GM21526 (cell line): Measurements from ENCODE around the gene CPT1C.
"Not testable (repeated sequence)": the region's sequence is repeated elsewhere in the genome, so short reads cannot be mapped to it uniquely, and the experiment has no call there.

Source experiments
- ATAC-seq: cut with Tn5 transposase; IDR thresholded peaks from one replicate; pipeline ENCODE4 v1.9.1; 2021; ENCODE audit warnings: moderate library complexity; ENCODE audit not compliant: unreplicated experiment, low FRiP score

The CPT1C gene

GRCh38 chr19:49699364-49699763 lies 8.4 kb downstream of the CPT1C start:
- ATAC-seq, result no peak

GRCh38 chr19:49700563-49700962 lies 9.6 kb downstream of the CPT1C start:
- ATAC-seq, result no peak

DNA sequence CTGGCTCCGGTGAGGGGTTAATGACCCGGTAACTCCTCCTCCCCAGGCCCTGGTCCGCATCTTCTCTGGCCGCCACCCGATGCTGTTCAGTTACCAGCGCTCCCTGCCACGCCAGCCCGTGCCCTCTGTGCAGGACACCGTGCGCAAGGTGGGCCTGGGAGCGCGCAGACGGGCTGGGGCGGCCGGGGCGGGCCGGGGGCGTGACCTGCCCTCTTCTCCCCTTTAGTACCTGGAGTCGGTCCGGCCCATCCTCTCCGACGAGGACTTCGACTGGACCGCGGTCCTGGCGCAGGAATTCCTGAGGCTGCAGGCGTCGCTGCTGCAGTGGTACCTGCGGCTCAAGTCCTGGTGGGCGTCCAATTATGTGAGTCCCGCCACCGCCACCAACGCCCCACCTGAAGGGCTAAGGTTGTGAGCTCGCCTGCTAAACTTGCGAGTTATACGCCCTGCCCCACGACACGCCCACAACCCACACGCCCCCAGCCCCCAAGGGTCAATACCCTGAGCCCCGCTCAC lies 10.4 kb downstream of the CPT1C start:
- no peak for ATAC-seq

- no peak for ATAC-seq
Observed at GRCh38 chr19:49704888-49705642, 14.1 kb downstream of the CPT1C start.

GRCh38 chr19:49705919-49706318 lies 15.0 kb downstream of the CPT1C start:
- ATAC-seq, result no peak

GRCh38 chr19:49710372-49710951 lies 19.5 kb downstream of the CPT1C start:
- no peak for ATAC-seq

GRCh38 chr19:49712397-49712859 lies 21.5 kb downstream of the CPT1C start:
- ATAC-seq, result no peak

DNA sequence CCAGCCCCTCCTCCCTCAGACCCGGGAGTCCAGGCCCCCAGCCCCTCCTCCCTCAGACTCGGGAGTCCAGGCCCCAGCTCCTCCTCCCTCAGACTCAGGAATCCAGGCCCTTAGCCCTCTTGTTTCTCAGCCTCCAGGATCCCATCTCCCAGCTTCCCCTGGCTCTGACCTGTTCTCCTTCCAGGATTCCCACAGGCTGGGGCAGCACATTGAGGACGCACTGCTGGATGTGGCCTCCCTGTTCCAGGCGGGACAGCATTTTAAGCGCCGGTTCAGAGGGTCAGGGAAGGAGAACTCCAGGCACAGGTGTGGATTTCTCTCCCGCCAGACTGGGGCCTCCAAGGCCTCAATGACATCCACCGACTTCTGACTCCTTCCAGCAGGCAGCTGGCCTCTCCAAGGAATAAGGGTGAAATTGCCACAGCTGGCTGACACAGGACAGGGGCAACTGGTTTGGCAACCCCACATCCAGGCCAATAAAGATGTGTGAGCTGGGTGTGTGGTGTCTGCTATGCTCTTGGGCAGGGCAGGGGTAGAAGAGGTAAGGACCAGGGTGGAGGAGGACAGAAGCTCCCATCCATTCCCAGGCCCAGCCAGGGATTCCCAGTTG lies 22.4 kb downstream of the CPT1C start:
- no peak for ATAC-seq

GRCh38 chr19:49716154-49716553 lies 25.2 kb downstream of the CPT1C start:
- no peak for ATAC-seq

GRCh38 chr19:49718511-49718910 lies 27.6 kb downstream of the CPT1C start:
- no peak for ATAC-seq

DNA sequence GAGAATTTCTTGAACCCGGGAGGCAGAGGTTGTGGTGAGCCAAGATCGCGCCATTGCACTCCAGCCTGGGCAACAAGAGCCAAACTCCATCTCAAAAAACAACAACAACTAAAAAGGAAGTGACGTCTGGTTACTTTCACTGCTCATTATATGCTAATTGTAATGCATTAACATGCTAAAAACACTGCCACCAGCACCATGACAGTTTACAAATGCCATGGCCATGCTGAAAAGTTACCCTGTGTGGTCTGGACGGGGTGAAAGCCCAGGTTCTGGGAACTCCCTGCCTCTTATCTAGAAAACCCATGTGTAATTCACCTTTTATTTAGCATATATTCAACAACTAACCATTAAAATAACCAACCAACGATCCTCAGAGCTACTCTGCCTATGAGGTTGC lies 28.1 kb downstream of the CPT1C start:
- no peak for ATAC-seq

- ATAC-seq, result not testable (repeated sequence)
Observed at GRCh38 chr19:49719420-49719819, 28.5 kb downstream of the CPT1C start.

GRCh38 chr19:49727217-49728030 lies 36.5 kb downstream of the CPT1C start:
- no peak for ATAC-seq

GRCh38 chr19:49730166-49730565 lies 39.2 kb downstream of the CPT1C start:
- no peak for ATAC-seq

DNA sequence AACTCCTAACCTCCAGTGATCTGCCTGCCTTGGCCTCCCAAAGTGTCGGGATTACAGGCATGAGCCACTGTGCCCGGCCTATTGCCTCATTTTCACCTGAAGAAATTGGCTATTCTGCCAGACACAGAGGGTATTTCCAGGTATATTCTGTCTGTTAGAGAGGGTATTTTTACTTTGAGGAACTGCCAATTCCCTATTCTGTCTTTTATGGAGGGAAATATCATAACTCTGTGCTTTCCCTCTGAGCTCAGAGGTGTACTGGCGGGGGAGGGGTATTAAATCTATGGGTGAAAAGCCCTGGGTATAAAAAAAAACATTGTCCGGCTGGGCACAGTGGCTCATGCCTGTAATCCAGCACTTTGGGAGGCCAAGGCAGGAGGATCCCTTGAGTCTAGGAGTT lies 47.4 kb downstream of the CPT1C start:
- ATAC-seq, result no peak

DNA sequence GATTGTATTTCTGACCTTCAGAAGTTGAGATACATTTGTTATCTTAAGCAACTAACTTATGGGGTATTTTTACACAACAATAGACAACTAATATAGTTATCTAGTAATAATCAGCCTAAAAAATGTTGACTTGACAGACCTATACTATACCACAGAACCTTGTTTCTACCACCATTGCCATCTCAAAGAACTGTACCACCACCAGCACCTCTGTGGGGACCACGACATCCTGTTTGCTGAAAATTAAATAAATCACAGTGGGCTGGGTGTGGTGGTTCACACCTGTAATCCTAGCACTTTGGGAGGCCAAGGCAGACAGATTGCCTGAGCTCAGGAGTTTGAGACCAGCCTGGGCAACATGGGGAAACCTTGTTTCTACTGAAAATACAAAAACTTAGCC lies 48.2 kb downstream of the CPT1C start:
- no peak for ATAC-seq

DNA sequence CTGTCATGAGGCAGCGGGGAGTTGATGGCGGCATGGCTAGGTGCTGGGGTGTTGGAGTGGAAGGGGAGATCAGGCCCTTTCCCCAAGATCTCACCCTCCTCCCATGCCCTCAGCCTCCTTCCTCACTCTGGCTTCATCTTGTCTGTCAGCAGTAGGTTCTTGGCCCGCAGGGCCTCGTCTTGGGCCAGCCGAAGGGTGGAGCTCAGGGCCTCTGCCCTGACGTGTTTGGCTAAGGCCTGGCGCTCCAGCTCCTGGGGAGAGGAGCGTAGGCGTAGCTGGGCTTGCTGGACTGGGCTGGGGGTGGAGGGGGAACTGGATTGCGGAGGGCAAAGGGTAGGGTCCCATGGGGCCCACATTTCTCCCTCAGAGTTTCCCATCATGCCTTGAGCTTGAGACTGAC lies 49.0 kb downstream of the CPT1C start:
- no peak for ATAC-seq

DNA sequence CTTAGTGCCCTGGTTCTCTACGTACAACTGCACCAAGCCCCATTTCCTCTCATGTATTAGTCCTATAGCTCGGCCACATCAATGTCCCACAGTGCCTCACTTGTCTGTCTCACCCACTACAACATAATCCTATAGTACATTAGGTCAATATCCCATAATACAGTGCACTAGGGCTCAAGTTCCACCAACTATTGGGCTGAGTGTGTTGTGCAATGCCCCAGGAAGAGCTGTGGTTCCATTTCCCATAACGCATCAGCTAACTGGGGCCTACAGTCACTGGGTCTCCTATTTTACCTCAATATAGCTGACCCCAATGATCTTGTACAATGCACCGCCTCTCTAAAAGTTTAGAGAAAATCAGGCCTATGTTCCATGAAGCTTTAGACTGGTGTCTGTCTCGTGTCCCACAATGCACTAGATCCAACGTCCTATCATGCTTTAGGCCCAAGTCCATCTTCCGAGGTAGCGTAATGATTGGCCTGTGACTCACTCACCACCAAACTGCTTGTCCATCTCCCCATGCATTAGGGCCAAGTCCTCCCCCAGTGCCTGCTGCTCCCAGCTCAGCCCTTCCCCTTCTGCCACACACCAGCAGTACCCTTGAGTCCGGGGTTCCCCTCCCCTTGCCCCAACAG lies 50.4 kb downstream of the CPT1C start:
- ATAC-seq, result no peak

DNA sequence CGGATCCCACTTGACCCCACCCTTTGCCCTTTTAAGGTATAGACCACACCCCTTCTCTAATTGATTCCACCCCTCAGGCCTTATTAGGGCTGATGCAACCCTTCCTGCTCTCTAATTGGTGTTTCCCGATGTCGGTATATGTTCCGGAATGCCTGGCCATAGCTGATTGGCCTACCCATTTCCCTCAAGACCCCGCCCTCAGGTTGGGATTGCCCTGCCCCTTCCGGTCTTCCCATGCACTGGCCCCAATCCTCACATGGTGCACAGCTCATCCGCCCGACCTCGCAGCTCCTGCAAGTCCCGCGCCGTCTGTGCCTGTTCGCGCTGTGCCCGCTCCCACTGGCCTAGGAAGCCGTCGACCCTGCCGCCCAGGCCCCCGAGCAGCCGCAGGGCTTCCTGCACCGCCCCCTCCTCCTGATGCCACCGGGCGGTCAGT lies 54.0 kb downstream of the CPT1C start:
- no peak for ATAC-seq

GRCh38 chr19:49746206-49746958 lies 55.5 kb downstream of the CPT1C start:
- no peak for ATAC-seq
